ENCODE data around the gene HSPB8. TPM values are rescaled to one million over a fixed set of nuclear protein-coding genes. Genes with fewer than 3 reads are reported as not detected.

HSPB8 gene
- total RNA-seq, 1 donor from 2014 or later = 47.9 TPM

GRCh38 chr12:119158402-119158801, 20.3 kb upstream of the HSPB8 start:
- H3K27me3 ChIP-seq (ENCODE audit: low read depth) = no peaks in the 10 kb centered on the region
- no peaks in the 10 kb centered on the region for H3K9me3 ChIP-seq
- no peak overlapping the region for H3K4me3 ChIP-seq
- intact Hi-C loops (cut with DNase I) = no loop called here
- no peaks in the 10 kb centered on the region for H3K36me3 ChIP-seq
- peak in 1 of 2 donors; percentile 10 for ATAC-seq
- no peak for TF ChIP-seq CTCF (IDR thresholded peaks at IDR 0.05)
- DNase-seq = no peak
- no peaks in the 10 kb centered on the region for H3K4me1 ChIP-seq
- no peak overlapping the region for H3K27ac ChIP-seq

- H3K36me3 ChIP-seq = no peaks in the 10 kb centered on the region
- TF ChIP-seq CTCF (IDR thresholded peaks at IDR 0.05) = no peak
- H3K9me3 ChIP-seq = no peaks in the 10 kb centered on the region
- H3K27me3 ChIP-seq (ENCODE audit: low read depth) = no peaks in the 10 kb centered on the region
- no peak for DNase-seq
- intact Hi-C loops (cut with DNase I) = no loop called here
- H3K4me1 ChIP-seq = no peaks in the 10 kb centered on the region
- no peak overlapping the region for H3K27ac ChIP-seq
- H3K4me3 ChIP-seq = no peak overlapping the region
- ATAC-seq = no peak
Measured at GRCh38 chr12:119159844-119160243, 18.9 kb upstream of the HSPB8 start.

- ATAC-seq (no peak), DNase-seq (no peak)
- intact Hi-C loops (cut with DNase I) = no loop called here
- TF ChIP-seq CTCF (IDR thresholded peaks at IDR 0.05) = no peak
- H3K4me1 ChIP-seq = no peaks in the 10 kb centered on the region
- H3K27me3 ChIP-seq (ENCODE audit: low read depth) = no peaks in the 10 kb centered on the region
- H3K4me3 ChIP-seq = no peak overlapping the region
- H3K9me3 ChIP-seq = no peaks in the 10 kb centered on the region
- no peak overlapping the region for H3K27ac ChIP-seq
- no peaks in the 10 kb centered on the region for H3K36me3 ChIP-seq
Measured at GRCh38 chr12:119167902-119168301, 10.8 kb upstream of the HSPB8 start.

- intact Hi-C loops (cut with DNase I) = no loop called here
- no peaks in the 10 kb centered on the region for H3K36me3 ChIP-seq
- no peak for TF ChIP-seq CTCF (IDR thresholded peaks at IDR 0.05)
- DNase-seq = no peak
- H3K27me3 ChIP-seq (ENCODE audit: low read depth) = no peaks in the 10 kb centered on the region
- no peak overlapping the region for H3K4me3 ChIP-seq
- H3K9me3 ChIP-seq = no peaks in the 10 kb centered on the region
- H3K4me1 ChIP-seq = no peaks in the 10 kb centered on the region
- ATAC-seq = no peak
- no peak overlapping the region for H3K27ac ChIP-seq
Measured at GRCh38 chr12:119168721-119169120, 10.0 kb upstream of the HSPB8 start.

- no peaks in the 10 kb centered on the region for H3K27me3 ChIP-seq (ENCODE audit: low read depth)
- no peaks in the 10 kb centered on the region for H3K36me3 ChIP-seq
- H3K4me1 ChIP-seq = no peaks in the 10 kb centered on the region
- no peak overlapping the region for H3K4me3 ChIP-seq
- H3K27ac ChIP-seq = no peak overlapping the region
- TF ChIP-seq CTCF (IDR thresholded peaks at IDR 0.05) = no peak
- DNase-seq (no peak), ATAC-seq (peak; percentile 40 to 52)
- H3K9me3 ChIP-seq = no peaks in the 10 kb centered on the region
- intact Hi-C loops (cut with DNase I) = no loop called here
Measured at GRCh38 chr12:119169150-119169549, 9.6 kb upstream of the HSPB8 start.

- intact Hi-C loops (cut with DNase I) = no loop called here
- Histone ChIP-seq H3K4me3 (no peak overlapping the region), H3K4me1 (no peaks in the 10 kb centered on the region), H3K36me3 (no peaks in the 10 kb centered on the region), H3K27ac (no peak overlapping the region), H3K9me3 (no peaks in the 10 kb centered on the region), H3K27me3 (ENCODE audit: low read depth) (no peaks in the 10 kb centered on the region)
- ATAC-seq = no peak
- no peak for DNase-seq
- TF ChIP-seq CTCF (IDR thresholded peaks at IDR 0.05) = no peak
Measured at GRCh38 chr12:119171291-119171690, 7.4 kb upstream of the HSPB8 start.

Measured in lower lobe of right lung (tissue), 2 donors.